Skeletal muscle tissue (tissue), 4 donors: ENCODE measurements around the gene SPATA2L. TPM values are rescaled to one million over a fixed set of nuclear protein-coding genes. Genes with fewer than 3 reads are reported as not detected.

Experiments
- H3K27ac ChIP-seq: one replicate; pipeline ENCODE4 v1.7.0; 2013; ENCODE audit warnings: mild to moderate bottlenecking, low read depth, low read length, inconsistent platforms
- H3K27me3 ChIP-seq, 3 donors: one replicate each; pipeline ENCODE4 v1.7.0; 2013; ENCODE audit warnings: low read length in 3 of 3; ENCODE audit not compliant: control insufficient read depth in 3 of 3, insufficient read depth in 3 of 3
- H3K36me3 ChIP-seq, 3 donors: one replicate each; pipeline ENCODE4 v1.7.0; 2013; ENCODE audit warnings: low read length in 3 of 3; ENCODE audit not compliant: control insufficient read depth in 3 of 3, insufficient read depth in 3 of 3
- H3K4me1 ChIP-seq, 3 donors: one replicate each; pipeline ENCODE4 v1.7.0; 2013; ENCODE audit warnings: low read length in 3 of 3, mild to moderate bottlenecking in 3 of 3; ENCODE audit not compliant: control insufficient read depth in 3 of 3, insufficient read depth in 3 of 3
- H3K4me3 ChIP-seq, 3 donors: one replicate each; pipeline ENCODE4 v1.7.0; 2013; ENCODE audit warnings: low read length in 3 of 3
- H3K9ac ChIP-seq, 3 donors: one replicate each; pipeline ENCODE4 v1.7.0; 2013; ENCODE audit warnings: low read length in 3 of 3, mild to moderate bottlenecking in 3 of 3, moderate library complexity in 2 of 3, low read depth in 1 of 3
- H3K9me3 ChIP-seq, 3 donors: one replicate each; pipeline ENCODE4 v1.7.0; 2013; ENCODE audit warnings: low read length in 3 of 3; ENCODE audit not compliant: control insufficient read depth in 3 of 3
- total RNA-seq: library from RNA; depleted of rRNA; stranded (reverse); fragments of >200 nt; gene quantifications from one replicate; pipeline ENCODE4 v1.2.3, GENCODE V29; 2014
- donor health status: Osteomylitis.

Gene SPATA2L
- total RNA-seq, 1 donor from 2014 or later, result 6.8 TPM

DNA sequence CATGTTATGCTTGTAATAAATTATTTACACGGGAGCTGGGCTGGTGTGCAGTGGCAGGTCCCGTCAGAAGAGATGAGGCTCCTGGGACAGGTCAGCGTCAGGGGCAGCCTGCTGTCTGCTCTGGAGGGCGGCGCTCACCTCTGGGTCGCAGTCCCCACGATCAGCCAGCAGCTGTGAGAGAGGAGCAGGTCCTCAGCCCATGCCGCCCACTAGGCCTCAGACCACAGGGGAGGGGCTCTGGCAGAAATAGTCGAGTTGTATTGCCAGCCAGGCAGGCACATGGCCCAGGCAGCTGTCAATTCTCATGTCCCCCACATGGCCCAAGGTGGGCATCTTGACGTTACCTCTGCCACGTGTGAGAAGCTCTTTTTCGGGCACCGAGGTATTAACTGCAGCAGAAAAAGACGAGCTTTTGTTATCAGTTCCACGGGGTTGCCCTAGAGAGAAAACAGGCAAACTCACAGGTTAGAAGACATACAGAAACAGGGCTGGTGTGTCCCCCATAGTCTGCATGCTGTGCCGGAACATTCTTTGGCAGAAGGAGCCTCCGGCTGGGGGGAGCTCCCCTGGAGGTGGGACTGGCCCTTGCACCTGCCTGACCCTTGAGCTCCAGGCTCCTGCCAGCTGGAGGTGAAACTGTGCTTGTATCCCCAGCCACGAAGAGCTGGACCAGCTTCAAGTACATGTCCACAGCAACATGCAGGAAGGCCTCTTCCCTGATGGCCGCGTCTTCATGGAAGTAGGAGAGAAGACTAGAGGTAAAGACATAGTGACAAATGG is 37.2 kb upstream of the SPATA2L start:
- Histone ChIP-seq H3K36me3 (peaks cover 53 to 70% (median 57%) of the 10 kb centered on the region in 3 donors), H3K4me1 (no peaks in the 10 kb centered on the region)

DNA sequence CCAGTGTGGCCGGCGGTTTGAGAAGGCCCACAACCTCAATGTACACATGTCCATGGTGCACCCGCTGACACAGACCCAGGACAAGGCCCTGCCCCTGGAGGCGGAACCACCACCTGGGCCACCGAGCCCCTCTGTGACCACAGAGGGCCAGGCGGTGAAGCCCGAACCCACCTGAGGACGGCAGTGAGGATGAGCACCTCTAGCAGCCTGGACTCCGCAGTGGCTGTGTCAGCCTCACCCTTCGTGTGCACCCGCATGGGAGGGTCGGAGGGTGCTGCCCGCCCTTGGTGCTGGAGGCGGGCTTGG is 36.5 kb upstream of the SPATA2L start:
- H3K27me3 ChIP-seq, result no peaks in the 10 kb centered on the region
- H3K9ac ChIP-seq, result no peak overlapping the region
- no peak overlapping the region for H3K27ac ChIP-seq
- peaks cover 60 to 76% (median 64%) of the 10 kb centered on the region in 3 donors for H3K36me3 ChIP-seq
- H3K4me3 ChIP-seq, result no peak overlapping the region
- H3K9me3 ChIP-seq, result no peaks in the 10 kb centered on the region
- H3K4me1 ChIP-seq, result no peaks in the 10 kb centered on the region

More for the DNA sequence above, 37.2 kb upstream of the SPATA2L start:
- Histone ChIP-seq H3K9ac (no peak overlapping the region), H3K27ac (no peak overlapping the region), H3K9me3 (no peaks in the 10 kb centered on the region), H3K27me3 (no peaks in the 10 kb centered on the region), H3K4me3 (no peak overlapping the region)

DNA sequence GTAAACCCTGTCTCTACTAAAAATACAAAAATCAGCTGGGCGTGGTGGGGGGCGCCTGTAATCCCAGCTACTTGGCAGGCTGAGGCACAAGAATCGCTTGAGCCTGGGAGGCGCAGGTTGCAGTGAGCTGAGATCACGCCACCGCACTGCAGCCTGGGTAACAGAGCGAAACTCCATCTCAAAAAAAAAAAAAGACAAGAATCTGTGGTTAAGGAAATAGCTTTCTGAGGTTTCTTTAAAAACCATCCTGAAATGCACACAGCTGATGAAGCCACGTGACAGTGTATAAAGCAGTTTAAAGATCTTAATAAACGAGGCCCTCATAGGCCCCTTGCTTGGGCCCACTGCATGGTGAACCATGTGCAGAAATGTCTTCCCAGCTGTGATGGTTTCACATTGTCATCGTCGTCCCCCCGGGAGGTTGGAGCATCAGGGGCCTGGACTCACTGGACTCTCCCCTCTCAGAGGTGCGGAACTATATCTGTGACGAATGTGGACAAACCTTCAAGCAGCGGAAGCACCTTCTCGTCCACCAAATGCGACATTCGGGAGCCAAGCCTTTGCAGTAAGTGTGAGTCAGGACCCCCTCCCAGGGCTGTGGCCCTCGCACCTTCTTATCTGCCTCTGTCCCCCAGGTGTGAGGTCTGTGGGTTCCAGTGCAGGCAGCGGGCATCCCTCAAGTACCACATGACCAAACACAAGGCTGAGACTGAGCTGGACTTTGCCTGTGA is 36.0 kb upstream of the SPATA2L start:
- H3K4me1 ChIP-seq, result no peaks in the 10 kb centered on the region
- peaks cover 62 to 80% (median 69%) of the 10 kb centered on the region in 3 donors for H3K36me3 ChIP-seq
- H3K27me3 ChIP-seq, result no peaks in the 10 kb centered on the region
- H3K4me3 ChIP-seq, result no peak overlapping the region
- H3K27ac ChIP-seq, result no peak overlapping the region
- no peaks in the 10 kb centered on the region for H3K9me3 ChIP-seq
- no peak overlapping the region for H3K9ac ChIP-seq

DNA sequence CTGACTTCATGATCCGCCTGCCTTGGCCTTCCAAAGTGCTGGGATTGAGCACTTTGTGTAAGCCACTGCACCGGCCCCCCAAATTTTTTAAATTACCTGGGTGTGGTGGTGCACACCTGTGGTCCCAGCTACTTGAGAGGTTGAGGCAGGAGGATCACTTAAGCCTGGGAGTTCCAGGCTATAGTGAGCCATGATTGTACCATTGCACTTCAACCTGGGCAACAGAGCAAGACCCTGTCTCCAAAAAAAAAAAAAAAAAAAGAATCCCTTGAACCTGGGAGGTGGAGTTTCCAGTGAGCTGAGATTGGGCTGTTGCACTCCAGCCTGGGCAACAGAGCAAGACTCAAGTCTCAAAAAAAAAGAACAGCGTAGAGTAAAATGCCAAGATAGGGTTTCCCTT is 35.0 kb upstream of the SPATA2L start:
- Histone ChIP-seq H3K27ac (no peak overlapping the region), H3K36me3 (peaks cover 70 to 89% (median 78%) of the 10 kb centered on the region in 3 donors)

DNA sequence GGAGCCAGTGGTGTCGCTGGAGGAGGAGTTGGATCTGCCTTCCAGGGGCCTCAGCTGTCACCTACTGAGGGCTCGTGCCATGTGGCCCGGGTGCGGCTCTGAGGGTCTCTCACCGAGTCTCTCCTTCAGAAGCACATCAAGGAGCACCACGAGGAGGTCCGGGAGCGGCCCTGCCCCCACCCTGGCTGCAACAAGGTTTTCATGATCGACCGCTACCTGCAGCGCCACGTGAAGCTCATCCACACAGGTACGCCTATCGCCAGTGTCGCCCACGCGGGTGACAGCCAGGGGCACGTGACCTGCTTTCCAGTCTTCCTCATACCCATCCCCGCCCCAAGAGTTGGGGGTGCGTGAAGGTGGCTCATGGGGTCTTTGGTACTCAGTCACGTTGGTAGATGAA is 32.3 kb upstream of the SPATA2L start:
- no peak overlapping the region for H3K27ac ChIP-seq
- H3K4me1 ChIP-seq, result no peaks in the 10 kb centered on the region
- no peaks in the 10 kb centered on the region for H3K27me3 ChIP-seq
- peaks cover 79 to 97% (median 88%) of the 10 kb centered on the region in 3 donors for H3K36me3 ChIP-seq
- no peak overlapping the region for H3K4me3 ChIP-seq
- H3K9ac ChIP-seq, result no peak overlapping the region
- H3K9me3 ChIP-seq, result no peaks in the 10 kb centered on the region

More for the DNA sequence above, 35.0 kb upstream of the SPATA2L start:
- H3K9ac ChIP-seq, result no peak overlapping the region
- H3K4me3 ChIP-seq, result no peak overlapping the region
- H3K9me3 ChIP-seq, result no peaks in the 10 kb centered on the region
- no peaks in the 10 kb centered on the region for H3K4me1 ChIP-seq
- no peaks in the 10 kb centered on the region for H3K27me3 ChIP-seq

DNA sequence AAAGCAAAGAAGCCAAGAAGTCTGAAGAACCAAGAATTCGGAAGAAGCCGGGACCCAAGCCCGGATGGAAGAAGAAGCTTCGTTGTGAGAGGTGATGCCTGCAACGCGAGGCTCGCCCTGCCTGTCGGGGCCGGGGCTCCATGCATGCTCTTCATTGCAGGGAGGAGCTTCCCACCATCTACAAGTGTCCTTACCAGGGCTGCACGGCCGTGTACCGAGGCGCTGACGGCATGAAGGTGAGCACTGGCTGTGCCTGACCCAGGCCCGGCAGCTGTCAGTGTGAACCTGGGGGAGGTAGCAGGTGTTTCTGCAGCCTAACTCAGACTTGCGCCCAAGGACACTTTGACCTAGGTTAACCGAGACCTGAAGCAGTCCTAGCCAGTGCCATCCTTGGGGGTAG is 31.8 kb upstream of the SPATA2L start:
- H3K27me3 ChIP-seq, result no peaks in the 10 kb centered on the region
- no peaks in the 10 kb centered on the region for H3K4me1 ChIP-seq
- H3K27ac ChIP-seq, result no peak overlapping the region
- H3K4me3 ChIP-seq, result no peak overlapping the region
- H3K9ac ChIP-seq, result no peak overlapping the region
- H3K9me3 ChIP-seq, result no peaks in the 10 kb centered on the region
- H3K36me3 ChIP-seq, result peaks cover 76 to 97% (median 86%) of the 10 kb centered on the region in 3 donors

DNA sequence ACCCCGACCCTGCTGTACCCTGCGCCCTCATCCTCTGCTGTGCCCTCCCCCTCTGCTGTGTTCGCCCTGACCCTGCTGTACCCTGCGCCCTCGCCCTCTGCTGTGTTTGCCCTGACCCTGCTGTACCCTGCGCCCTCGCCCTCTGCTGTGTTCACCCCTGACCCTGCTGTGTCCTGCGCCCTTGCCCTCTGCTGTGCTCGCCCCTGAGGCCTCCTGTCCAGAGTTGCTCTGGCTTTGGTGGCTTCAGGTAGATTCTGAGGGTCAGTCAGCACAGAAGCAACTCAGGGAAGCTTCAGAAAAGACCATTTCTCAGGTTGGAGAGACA is 31.4 kb upstream of the SPATA2L start:
- peaks cover 73 to 93% (median 82%) of the 10 kb centered on the region in 3 donors for H3K36me3 ChIP-seq
- H3K27me3 ChIP-seq, result no peaks in the 10 kb centered on the region
- no peak overlapping the region for H3K27ac ChIP-seq
- no peaks in the 10 kb centered on the region for H3K9me3 ChIP-seq
- H3K4me1 ChIP-seq, result no peaks in the 10 kb centered on the region
- no peak overlapping the region for H3K4me3 ChIP-seq
- H3K9ac ChIP-seq, result no peak overlapping the region

DNA sequence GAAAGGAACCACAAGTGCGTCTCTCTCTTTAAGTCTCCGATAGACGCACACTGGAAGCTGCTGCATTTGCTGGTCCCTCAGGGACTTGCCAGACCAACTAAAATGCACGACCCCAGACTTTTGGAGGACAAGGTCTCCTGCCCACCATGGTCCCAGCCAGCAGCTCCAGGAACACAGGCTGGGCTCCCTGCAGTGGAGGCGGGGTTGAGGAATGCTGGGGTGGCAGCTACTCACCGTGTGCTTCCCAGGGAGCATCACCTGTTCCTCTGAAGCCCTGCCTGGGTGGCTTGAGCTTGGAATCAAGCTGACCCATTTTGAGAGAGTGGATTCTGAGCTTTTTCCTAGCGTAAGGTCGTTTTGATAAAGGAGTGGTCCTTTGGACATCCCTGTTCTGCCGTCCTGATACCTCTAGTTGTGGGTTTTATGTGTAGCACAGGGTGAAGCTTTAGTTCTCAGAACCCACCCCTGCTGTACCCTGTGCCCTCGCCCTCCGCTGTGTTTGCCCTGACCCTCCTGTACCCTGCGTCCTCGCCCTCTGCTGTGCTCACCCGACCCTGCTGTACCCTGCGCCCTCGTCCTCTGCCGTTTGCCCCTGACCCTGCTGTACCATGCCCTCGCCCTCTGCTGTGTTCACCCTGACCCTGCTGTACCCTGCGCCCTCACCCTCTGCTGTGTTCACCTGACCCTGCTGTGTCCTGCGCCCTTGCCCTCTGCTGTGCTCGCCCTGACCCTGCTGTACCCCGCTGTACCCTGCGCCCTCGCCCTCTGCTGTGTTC is 30.8 kb upstream of the SPATA2L start:
- Histone ChIP-seq H3K4me1 (no peaks in the 10 kb centered on the region), H3K9me3 (no peaks in the 10 kb centered on the region), H3K36me3 (peaks cover 73 to 93% (median 82%) of the 10 kb centered on the region in 3 donors), H3K4me3 (no peak overlapping the region), H3K27me3 (no peaks in the 10 kb centered on the region), H3K27ac (no peak overlapping the region), H3K9ac (no peak overlapping the region)

DNA sequence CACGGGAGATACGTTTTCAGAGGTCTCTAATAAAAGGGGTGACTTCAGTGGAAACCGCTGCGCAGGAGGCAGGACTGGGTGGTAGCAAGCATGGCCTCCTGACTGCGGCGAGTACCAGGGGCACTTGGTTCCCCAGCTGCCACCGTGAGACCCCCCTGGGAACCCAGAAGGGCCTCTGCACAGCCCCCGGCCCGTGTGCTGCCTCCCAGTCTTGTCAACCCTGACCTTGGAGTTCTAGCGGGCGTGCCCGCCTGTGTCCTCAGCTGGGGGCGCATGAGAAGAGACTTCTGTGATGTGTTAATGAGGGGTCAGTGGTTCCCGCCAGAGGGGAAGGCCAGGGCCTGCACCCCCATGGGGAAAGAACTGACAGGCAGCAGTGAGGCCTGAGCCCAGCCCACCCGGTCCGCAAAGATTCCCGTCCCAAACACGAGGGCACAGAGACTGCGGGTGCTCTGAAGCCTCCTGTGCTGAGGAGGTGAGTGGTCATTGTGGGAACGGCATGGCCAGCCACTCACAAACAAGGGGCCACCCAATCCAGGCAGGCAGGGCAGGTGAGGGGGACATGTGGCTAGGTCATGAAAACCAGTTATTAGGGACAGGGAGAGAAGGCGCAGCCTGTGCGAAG is 29.2 kb upstream of the SPATA2L start:
- peaks cover 72 to 83% (median 74%) of the 10 kb centered on the region in 3 donors for H3K36me3 ChIP-seq
- no peaks in the 10 kb centered on the region for H3K27me3 ChIP-seq
- H3K27ac ChIP-seq, result no peak overlapping the region
- no peaks in the 10 kb centered on the region for H3K9me3 ChIP-seq
- no peak overlapping the region for H3K9ac ChIP-seq
- H3K4me1 ChIP-seq, result no peaks in the 10 kb centered on the region
- H3K4me3 ChIP-seq, result no peak overlapping the region
